SU-DHL-6 (cell line): ENCODE results near the gene GSTCD.

Source experiments
- CTCF ChIP-seq: fragments of 200-600 bp; sonication (generic); IDR thresholded peaks from one replicate; pipeline ENCODE4 v1.5.1; 2017; ENCODE audit warnings: antibody characterized with exemption, mild to moderate bottlenecking, low read length, moderate library complexity; ENCODE audit not compliant: insufficient read depth, poor library complexity, severe bottlenecking
- EZH2phosphoT487 ChIP-seq: fragments of 200-600 bp; sonication (generic), shearing (Covaris generic); conservative IDR thresholded peaks from 2 replicates; pipeline ENCODE4 v1.6.1; 2018; ENCODE audit warnings: mild to moderate bottlenecking, antibody characterized with exemption, low read length, moderate library complexity, mixed read lengths

GRCh38 chr4:105835177-105835576 lies 126.6 kb downstream of the GSTCD start:
- no peak for TF ChIP-seq CTCF
- no peak for TF ChIP-seq EZH2phosphoT487
